HEK293T (cell line): ENCODE results near the gene KIAA1671.

Experiments
- CTCF ChIA-PET: fragments of 350-600 bp; formaldehyde crosslinking; extraction: SDS; loops from one replicate; lab custom pipeline; 2021; ENCODE audit warnings: antibody characterized with exemption, inconsistent platforms; lab: Yijun Ruan, JAX
- POLR2A ChIA-PET: fragments of 350-600 bp; formaldehyde crosslinking; extraction: SDS; loops from one replicate; lab custom pipeline; 2020; ENCODE audit warnings: antibody characterized with exemption, inconsistent platforms; lab: Yijun Ruan, JAX
- DNase-seq: peaks from one replicate; pipeline ENCODE4 v3.0.0; 2012; ENCODE audit warnings: mixed read lengths; ENCODE audit errors: extremely low spot score
- ARNT ChIP-seq: fragments of 450-650 bp; IDR thresholded peaks from 2 replicates; pipeline ENCODE4 v1.6.1; 2017; ENCODE audit warnings: mild to moderate bottlenecking
- BHLHE40 ChIP-seq: fragments of 450-650 bp; IDR thresholded peaks from 2 replicates; pipeline ENCODE4 v1.6.1; 2016; ENCODE audit warnings: mild to moderate bottlenecking, moderate library complexity, borderline replicate concordance
- CTBP1 ChIP-seq: fragments of 450-650 bp; IDR thresholded peaks from 2 replicates; pipeline ENCODE4 v1.6.1; 2016; ENCODE audit warnings: borderline replicate concordance
- ELF4 ChIP-seq: fragments of 450-650 bp; IDR thresholded peaks from 2 replicates; pipeline ENCODE4 v1.6.1; 2017; ENCODE audit warnings: antibody characterized with exemption
- FOXA1 ChIP-seq: fragments of 450-650 bp; IDR thresholded peaks from 2 replicates; pipeline ENCODE4 v1.6.1; 2016; ENCODE audit warnings: mild to moderate bottlenecking
- FOXK2 ChIP-seq: fragments of 450-650 bp; IDR thresholded peaks from 2 replicates; pipeline ENCODE4 v1.6.1; 2016; ENCODE audit warnings: mild to moderate bottlenecking
- FOXM1 ChIP-seq: fragments of 450-650 bp; IDR thresholded peaks from 2 replicates; pipeline ENCODE4 v1.6.1; 2017; ENCODE audit warnings: mild to moderate bottlenecking, borderline replicate concordance
- HDGF ChIP-seq: fragments of 450-650 bp; IDR thresholded peaks from 2 replicates; pipeline ENCODE4 v1.6.1; 2017; ENCODE audit warnings: antibody characterized with exemption, borderline replicate concordance
- L3MBTL2 ChIP-seq: fragments of 450-650 bp; conservative IDR thresholded peaks from 2 replicates; pipeline ENCODE4 v1.6.1; 2016; ENCODE audit warnings: mild to moderate bottlenecking
- LEF1 ChIP-seq: fragments of 450-650 bp; IDR thresholded peaks from 2 replicates; pipeline ENCODE4 v1.6.1; 2017; ENCODE audit warnings: mild to moderate bottlenecking, borderline replicate concordance
- NFRKB ChIP-seq: fragments of 450-650 bp; IDR thresholded peaks from 2 replicates; pipeline ENCODE4 v1.6.1; 2016; ENCODE audit warnings: mild to moderate bottlenecking, moderate library complexity
- PKNOX1 ChIP-seq: fragments of 450-650 bp; IDR thresholded peaks from 2 replicates; pipeline ENCODE4 v1.6.1; 2016
- SP1 ChIP-seq: fragments of 450-650 bp; IDR thresholded peaks from 2 replicates; pipeline ENCODE4 v1.6.1; 2017
- SUZ12 ChIP-seq: fragments of 450-650 bp; IDR thresholded peaks from 2 replicates; pipeline ENCODE4 v1.6.1; 2016; ENCODE audit warnings: mild to moderate bottlenecking
- TARDBP ChIP-seq: fragments of 450-650 bp; IDR thresholded peaks from 2 replicates; pipeline ENCODE4 v1.6.1; 2016
- ZNF384 ChIP-seq: fragments of 450-650 bp; IDR thresholded peaks from 2 replicates; pipeline ENCODE4 v1.6.1; 2016

Gene KIAA1671

GRCh38 chr22:25095869-25096268 lies 143.4 kb downstream of the KIAA1671 start:
- ChIA-PET POLR2A (no interaction called here), CTCF (no interaction called here)
- TF ChIP-seq SUZ12 (no peak), ZNF384 (no peak)

GRCh38 chr22:25096638-25097405 lies 144.3 kb downstream of the KIAA1671 start:
- CTCF ChIA-PET = interaction anchor here (0.7 kb wide), 1 partner anchor 270 kb away, joined by 3 read pairs; no protein-coding TSS in a partner anchor
- POLR2A ChIA-PET = no interaction called here
- no peak for DNase-seq
- TF ChIP-seq SUZ12 (no peak), CTBP1 (no peak), HDGF (no peak), ZNF384 (no peak), BHLHE40 (no peak), L3MBTL2 (no peak), PKNOX1 (no peak), SP1 (no peak), ARNT (no peak), ELF4 (no peak), FOXM1 (no peak), LEF1 (no peak), FOXA1 (no peak), NFRKB (no peak), FOXK2 (no peak), TARDBP (no peak)

More at GRCh38 chr22:25095869-25096268, 143.4 kb downstream of the KIAA1671 start:
- DNase-seq = no peak

- TF ChIP-seq SUZ12 = no peak
- no peak for TF ChIP-seq FOXM1
- no peak for TF ChIP-seq PKNOX1
- no peak for TF ChIP-seq BHLHE40
- POLR2A ChIA-PET = no interaction called here
- CTCF ChIA-PET = no interaction called here
- DNase-seq = no peak
Observed at GRCh38 chr22:25098445-25099081, 146.0 kb downstream of the KIAA1671 start.

- CTCF ChIA-PET = no interaction called here
- no peak for TF ChIP-seq ARNT
- no peak for TF ChIP-seq ELF4
- TF ChIP-seq HDGF = no peak
- no peak for TF ChIP-seq ZNF384
- TF ChIP-seq FOXM1 = no peak
- no peak for TF ChIP-seq LEF1
- DNase-seq = no peak
- POLR2A ChIA-PET = no interaction called here
Observed at GRCh38 chr22:25099202-25099601, 146.7 kb downstream of the KIAA1671 start.

GRCh38 chr22:25100402-25100801 lies 147.9 kb downstream of the KIAA1671 start:
- DNase-seq = no peak
- TF ChIP-seq FOXK2 (no peak), FOXA1 (no peak), LEF1 (no peak), SP1 (no peak), ARNT (no peak), SUZ12 (no peak), PKNOX1 (no peak), CTBP1 (no peak), FOXM1 (no peak), BHLHE40 (no peak), L3MBTL2 (no peak), NFRKB (no peak), TARDBP (no peak), HDGF (no peak), ELF4 (no peak), ZNF384 (no peak)
- CTCF ChIA-PET = no interaction called here
- POLR2A ChIA-PET = no interaction called here

- ChIA-PET POLR2A (no interaction called here), CTCF (no interaction called here)
- no peak for DNase-seq
- TF ChIP-seq FOXK2 = no peak
- no peak for TF ChIP-seq FOXM1
- no peak for TF ChIP-seq CTBP1
- TF ChIP-seq ELF4 = no peak
- no peak for TF ChIP-seq HDGF
- TF ChIP-seq LEF1 = no peak
Observed at GRCh38 chr22:25100948-25101347, 148.4 kb downstream of the KIAA1671 start.
